Measurements from ENCODE around the gene PTCRA. TPM values are rescaled to one million over a fixed set of nuclear protein-coding genes. Genes with fewer than 3 reads are reported as not detected.

The PTCRA gene
- total and polyA plus RNA-seq, 2 of the 4 experiments (the other 2 are of a cell fraction), result not detected

DNA sequence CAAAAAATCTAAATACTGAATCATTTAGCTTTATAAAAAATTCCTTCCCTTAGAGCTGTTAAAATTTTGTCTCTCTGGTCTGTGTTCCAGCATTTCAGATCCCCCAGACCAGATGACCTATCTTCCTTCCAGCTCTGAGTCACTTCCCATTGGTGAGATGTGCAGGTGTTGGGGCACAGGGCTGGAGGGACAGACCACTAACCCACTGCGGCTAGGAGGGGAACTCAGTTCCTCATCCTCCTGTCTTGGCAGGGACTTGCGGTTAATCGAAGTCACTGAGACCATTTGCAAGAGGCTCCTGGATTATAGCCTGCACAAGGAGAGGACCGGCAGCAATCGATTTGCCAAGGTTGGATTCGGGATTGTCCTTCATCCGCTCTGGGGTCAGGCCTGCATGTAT is 19.5 kb downstream of the PTCRA start:
- Histone ChIP-seq H3K9me1 (ENCODE audit: insufficient read depth, low read length) (peaks cover 4% of the 10 kb centered on the region; the same call in 1 of the 2 replicates), H3K4me3 (ENCODE audit: insufficient read depth, low read depth, low read length) (no peak overlapping the region), H3K23ac (ENCODE audit: low read depth, low read length) (no peak overlapping the region), H3K4me1 (ENCODE audit: control insufficient read depth, insufficient read depth, low read length) (peaks cover 5% of the 10 kb centered on the region), H2BK120ac (ENCODE audit: low read depth, low read length) (no peak overlapping the region), H2BK15ac (ENCODE audit: low read depth, low read length) (no peak overlapping the region), H3K36me3 (ENCODE audit: control insufficient read depth, insufficient read depth, low read length) (peaks cover 33% of the 10 kb centered on the region), H4K20me1 (ENCODE audit: insufficient read depth, low read length) (no peaks in the 10 kb centered on the region), H3K18ac (ENCODE audit: low read depth, low read length) (no peak overlapping the region), H2BK5ac (ENCODE audit: low read depth, low read length, poor library complexity, severe bottlenecking) (no peak overlapping the region), H3K14ac (replicated peaks; ENCODE audit: low read depth, low read length) (no peak overlapping the region), H3K27me3 (ENCODE audit: control insufficient read depth, insufficient read depth, low read length) (no peaks in the 10 kb centered on the region), H2AFZ (replicated peaks; ENCODE audit: low read length, poor library complexity) (no peak overlapping the region), H3K9me3 (ENCODE audit: control insufficient read depth, insufficient read depth, low read length) (no peaks in the 10 kb centered on the region), H3K27ac (ENCODE audit: insufficient read depth, low read length) (no peak overlapping the region), H4K91ac (ENCODE audit: insufficient read depth, low read depth, low read length) (no peak overlapping the region), H4K5ac (ENCODE audit: low read depth, low read length) (no peak overlapping the region), H3K9ac (ENCODE audit: low read depth, low read length) (no peak overlapping the region), H3K4me2 (ENCODE audit: low read depth, low read length) (no peak overlapping the region), H2AK9ac (replicated peaks; ENCODE audit: low read depth, low read length, poor library complexity) (no peak overlapping the region), H2BK20ac (ENCODE audit: low read depth, low read length) (no peak overlapping the region), H3K79me1 (ENCODE audit: low read depth in 1 of 2, low read length in 2 of 2) (peaks cover 44 to 64% of the 10 kb centered on the region in 2 experiments), H3K56ac (ENCODE audit: extremely low read depth, insufficient read depth, low read length) (no peak overlapping the region), H4K8ac (ENCODE audit: low read depth in 2 of 2, low read length in 2 of 2) (no peak overlapping the region), H2AK5ac (ENCODE audit: low read depth, low read length) (no peak overlapping the region), H3K4ac (ENCODE audit: low read depth, low read length) (no peak overlapping the region)
- DNase-seq, result no peak
- WGBS, 2 experiments (ENCODE audit: extremely low coverage in 2 of 2, insufficient read length in 1 of 2), result no CpG with 5 or more reads among the region's 7 CpGs
- in situ Hi-C loops (cut with MboI; ENCODE audit: low sequenced_read_pairs), result no loop called here
- ATAC-seq (ENCODE audit: low read depth), result no peak
- BruUV-seq (replicated peaks), result no TSS peak
- dilution Hi-C loops (cut with HindIII; ENCODE audit: low sequenced_read_pairs, unreplicated experiment), result no loop called here
- CTCF ChIA-PET, result no interaction called here
- intact Hi-C loops (cut with micrococcal nuclease), result no loop called here
- POLR2A ChIA-PET (ENCODE audit: unreplicated experiment), result no interaction called here
- TF ChIP-seq RCOR1 (IDR thresholded peaks at IDR 0.05; ENCODE audit: insufficient replicate concordance, low read length) (no peak), NFE2L2 (IDR thresholded peaks at IDR 0.05; ENCODE audit: low read depth, low read length) (no peak), CHD1 (IDR thresholded peaks at IDR 0.05; ENCODE audit: low read depth, low read length) (no peak), MAFK (IDR thresholded peaks at IDR 0.05; ENCODE audit: low read depth, low read length) (no peak), CEBPB (IDR thresholded peaks at IDR 0.05; ENCODE audit: low read depth, low read length) (no peak), SMC3 (IDR thresholded peaks at IDR 0.05; ENCODE audit: low read depth, low read length) (no peak), RFX5 (IDR thresholded peaks at IDR 0.05; ENCODE audit: low read depth, low read length) (no peak), POLR2A (IDR thresholded peaks at IDR 0.05; ENCODE audit: low read depth, low read length) (no peak), MAZ (IDR thresholded peaks at IDR 0.05; ENCODE audit: borderline replicate concordance, low read depth, low read length) (no peak)
- TF ChIP-seq, protein P1, sequence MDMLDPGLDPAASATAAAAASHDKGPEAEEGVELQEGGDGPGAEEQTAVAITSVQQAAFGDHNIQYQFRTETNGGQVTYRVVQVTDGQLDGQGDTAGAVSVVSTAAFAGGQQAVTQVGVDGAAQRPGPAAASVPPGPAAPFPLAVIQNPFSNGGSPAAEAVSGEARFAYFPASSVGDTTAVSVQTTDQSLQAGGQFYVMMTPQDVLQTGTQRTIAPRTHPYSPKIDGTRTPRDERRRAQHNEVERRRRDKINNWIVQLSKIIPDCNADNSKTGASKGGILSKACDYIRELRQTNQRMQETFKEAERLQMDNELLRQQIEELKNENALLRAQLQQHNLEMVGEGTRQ (IDR thresholded peaks at IDR 0.05; ENCODE audit: low read depth, low read length), result no peak
- TF ChIP-seq, protein P2, sequence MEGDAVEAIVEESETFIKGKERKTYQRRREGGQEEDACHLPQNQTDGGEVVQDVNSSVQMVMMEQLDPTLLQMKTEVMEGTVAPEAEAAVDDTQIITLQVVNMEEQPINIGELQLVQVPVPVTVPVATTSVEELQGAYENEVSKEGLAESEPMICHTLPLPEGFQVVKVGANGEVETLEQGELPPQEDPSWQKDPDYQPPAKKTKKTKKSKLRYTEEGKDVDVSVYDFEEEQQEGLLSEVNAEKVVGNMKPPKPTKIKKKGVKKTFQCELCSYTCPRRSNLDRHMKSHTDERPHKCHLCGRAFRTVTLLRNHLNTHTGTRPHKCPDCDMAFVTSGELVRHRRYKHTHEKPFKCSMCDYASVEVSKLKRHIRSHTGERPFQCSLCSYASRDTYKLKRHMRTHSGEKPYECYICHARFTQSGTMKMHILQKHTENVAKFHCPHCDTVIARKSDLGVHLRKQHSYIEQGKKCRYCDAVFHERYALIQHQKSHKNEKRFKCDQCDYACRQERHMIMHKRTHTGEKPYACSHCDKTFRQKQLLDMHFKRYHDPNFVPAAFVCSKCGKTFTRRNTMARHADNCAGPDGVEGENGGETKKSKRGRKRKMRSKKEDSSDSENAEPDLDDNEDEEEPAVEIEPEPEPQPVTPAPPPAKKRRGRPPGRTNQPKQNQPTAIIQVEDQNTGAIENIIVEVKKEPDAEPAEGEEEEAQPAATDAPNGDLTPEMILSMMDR (conservative IDR thresholded peaks at IDR 0.05; ENCODE audit: low read depth, low read length), result no peak
- TF ChIP-seq, protein P3, sequence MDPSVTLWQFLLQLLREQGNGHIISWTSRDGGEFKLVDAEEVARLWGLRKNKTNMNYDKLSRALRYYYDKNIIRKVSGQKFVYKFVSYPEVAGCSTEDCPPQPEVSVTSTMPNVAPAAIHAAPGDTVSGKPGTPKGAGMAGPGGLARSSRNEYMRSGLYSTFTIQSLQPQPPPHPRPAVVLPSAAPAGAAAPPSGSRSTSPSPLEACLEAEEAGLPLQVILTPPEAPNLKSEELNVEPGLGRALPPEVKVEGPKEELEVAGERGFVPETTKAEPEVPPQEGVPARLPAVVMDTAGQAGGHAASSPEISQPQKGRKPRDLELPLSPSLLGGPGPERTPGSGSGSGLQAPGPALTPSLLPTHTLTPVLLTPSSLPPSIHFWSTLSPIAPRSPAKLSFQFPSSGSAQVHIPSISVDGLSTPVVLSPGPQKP (IDR thresholded peaks at IDR 0.05; ENCODE audit: borderline replicate concordance, low read depth, low read length), result no peak
